OCI-LY7 (cell line): ENCODE measurements around the gene DNAH9. TPM values are rescaled to one million over a fixed set of nuclear protein-coding genes. Genes with fewer than 3 reads are reported as not detected.

ENCODE experiments used
- BruUV-seq: library from RNA; stranded (reverse); fragments of 400-500 nt; replicated peaks from 2 replicates; lab custom pipeline; 2021; lab: Mats Ljungman, UMichigan
- CTCF ChIA-PET: fragments of 300-600 bp; sonication (Branson Sonifier 250); formaldehyde crosslinking; loops from one replicate; lab custom pipeline; 2022; ENCODE audit warnings: antibody characterized with exemption; ENCODE audit not compliant: unreplicated experiment; lab: Charles Lee
- POLR2A ChIA-PET: fragments of 300-600 bp; sonication (Branson Sonifier 250); formaldehyde crosslinking; loops from one replicate; lab custom pipeline; 2022; ENCODE audit warnings: antibody characterized with exemption; lab: Charles Lee
- DNase-seq: peaks from one replicate; pipeline ENCODE4 v3.0.0-alpha.2; 2015; ENCODE audit warnings: low spot score
- H2AFZ ChIP-seq: fragments of 200-600 bp; sonication (generic), shearing (Covaris generic); 2 replicates; pipeline ENCODE4 v1.6.1; 2014; ENCODE audit warnings: mild to moderate bottlenecking, antibody characterized with exemption, low read length, moderate library complexity
- H3K27ac ChIP-seq: fragments of 200-600 bp; sonication (generic); 2 replicates; pipeline ENCODE4 v1.5.1; 2014; ENCODE audit warnings: mixed run types, low read depth, mild to moderate bottlenecking, moderate library complexity, low read length, inconsistent platforms; ENCODE audit not compliant: poor library complexity, severe bottlenecking
- H3K36me3 ChIP-seq: fragments of 200-600 bp; sonication (generic); 2 replicates; pipeline ENCODE4 v1.6.1; 2014; ENCODE audit warnings: mild to moderate bottlenecking, antibody characterized with exemption, low read length, moderate library complexity, mixed read lengths; ENCODE audit not compliant: insufficient read depth
- H3K4me1 ChIP-seq: fragments of 200-600 bp; sonication (generic); 2 replicates; pipeline ENCODE4 v1.5.1; 2014; ENCODE audit warnings: mild to moderate bottlenecking, low read length; ENCODE audit not compliant: insufficient read depth, poor library complexity, severe bottlenecking
- H3K4me2 ChIP-seq: fragments of 200-600 bp; sonication (generic); 2 replicates; pipeline ENCODE4 v1.6.1; 2014; ENCODE audit warnings: mild to moderate bottlenecking, low read length
- H3K4me3 ChIP-seq: fragments of 200-600 bp; sonication (generic); 2 replicates; pipeline ENCODE4 v1.5.1; 2014; ENCODE audit warnings: mild to moderate bottlenecking, low read depth, low read length; ENCODE audit not compliant: poor library complexity, severe bottlenecking
- H3K79me2 ChIP-seq: fragments of 200-600 bp; sonication (generic); 2 replicates; pipeline ENCODE4 v1.6.1; 2016; ENCODE audit warnings: low read depth, mild to moderate bottlenecking, low read length, moderate library complexity, mixed read lengths; ENCODE audit not compliant: insufficient read depth
- H3K9me2 ChIP-seq: fragments of 200-600 bp; sonication (generic); 2 replicates; pipeline ENCODE4 v1.6.1; 2016; ENCODE audit warnings: mild to moderate bottlenecking, low read length, mixed read lengths; ENCODE audit not compliant: insufficient read depth
- H3K9me3 ChIP-seq: fragments of 200-600 bp; sonication (generic); 2 replicates; pipeline ENCODE4 v1.6.1; 2014; ENCODE audit warnings: mild to moderate bottlenecking, mixed run types, low read length, mixed read lengths
- H4K20me1 ChIP-seq: fragments of 200-600 bp; sonication (generic); 2 replicates; pipeline ENCODE4 v1.6.1; 2014; ENCODE audit warnings: mild to moderate bottlenecking, antibody characterized with exemption, low read length, moderate library complexity, mixed read lengths; ENCODE audit not compliant: insufficient read depth
- EZH2phosphoT487 ChIP-seq: fragments of 200-600 bp; sonication (generic); IDR thresholded peaks from 2 replicates; pipeline ENCODE4 v1.6.1; 2018; ENCODE audit warnings: low read depth, borderline replicate concordance, mild to moderate bottlenecking, mixed run types, antibody characterized with exemption, low read length, moderate library complexity, mixed read lengths
- intact Hi-C: fragments of 100-400 bp; cut with micrococcal nuclease; formaldehyde crosslinking; loops from one replicate; pipeline ENCODE4 v1.10.0; 2022; ENCODE audit not compliant: unreplicated experiment
- total RNA-seq, 2 experiments: library from RNA; depleted of rRNA in 1 of 2; stranded (reverse); fragments of >200 nt in 1 of 2; shearing (Covaris generic) in 1 of 2; gene quantifications; 2 replicates each; pipeline ENCODE4 v1.2.3, GENCODE V29; 2014 to 2022
- TF ChIP-seq, protein P1 (sequence below): fragments of 200-600 bp; sonication (generic); conservative IDR thresholded peaks from 2 replicates; pipeline ENCODE4 v1.5.1; 2014; ENCODE audit warnings: mild to moderate bottlenecking, antibody characterized with exemption, low read length, moderate library complexity, mixed read lengths

DNAH9 gene
- total RNA-seq, 2 experiments from 2014 or later, result not detected

DNA sequence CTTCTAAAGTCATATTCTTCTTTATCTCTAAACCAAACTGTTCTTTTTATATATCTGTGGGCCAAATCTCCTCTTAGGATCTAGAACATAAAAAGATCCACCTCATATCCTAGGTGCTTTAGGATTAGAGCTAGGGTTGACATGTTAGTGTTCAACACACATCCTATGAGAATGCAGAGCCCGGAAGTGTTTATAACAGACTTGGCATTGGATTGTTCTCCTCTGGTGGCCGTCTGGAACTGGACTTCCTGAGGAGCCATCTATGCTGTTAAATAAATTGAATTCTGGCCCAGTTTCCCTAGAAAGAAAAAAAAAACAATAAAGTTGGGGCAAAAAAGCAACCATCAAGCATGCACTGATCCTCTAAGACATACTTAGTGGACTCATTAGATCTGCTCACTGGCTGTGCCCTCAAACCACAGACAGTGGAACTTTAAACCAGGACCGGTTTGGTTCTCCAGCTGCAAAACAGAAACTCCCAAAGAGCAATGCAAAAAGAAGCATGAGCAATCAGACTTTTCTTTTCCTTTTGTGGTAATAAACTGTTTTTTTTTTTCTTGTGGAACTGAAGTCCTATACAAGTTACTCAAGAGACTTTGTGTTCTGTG, 216.5 kb downstream of the DNAH9 start:
- DNase-seq, result no peak
- Histone ChIP-seq H3K4me3 (no peak overlapping the region), H3K36me3 (no peaks in the 10 kb centered on the region), H3K4me1 (no peaks in the 10 kb centered on the region), H2AFZ (no peak overlapping the region), H3K9me3 (no peaks in the 10 kb centered on the region), H3K79me2 (no peaks in the 10 kb centered on the region), H4K20me1 (no peaks in the 10 kb centered on the region), H3K4me2 (no peak overlapping the region), H3K9me2 (no peaks in the 10 kb centered on the region), H3K27ac (no peak overlapping the region)
- ChIA-PET POLR2A (interaction anchor here (0.7 kb wide), 1 partner anchor 147 kb away, joined by 3 read pairs; no protein-coding TSS in a partner anchor), CTCF (no interaction called here)
- TF ChIP-seq EZH2phosphoT487, result no peak
- TF ChIP-seq, protein P1, sequence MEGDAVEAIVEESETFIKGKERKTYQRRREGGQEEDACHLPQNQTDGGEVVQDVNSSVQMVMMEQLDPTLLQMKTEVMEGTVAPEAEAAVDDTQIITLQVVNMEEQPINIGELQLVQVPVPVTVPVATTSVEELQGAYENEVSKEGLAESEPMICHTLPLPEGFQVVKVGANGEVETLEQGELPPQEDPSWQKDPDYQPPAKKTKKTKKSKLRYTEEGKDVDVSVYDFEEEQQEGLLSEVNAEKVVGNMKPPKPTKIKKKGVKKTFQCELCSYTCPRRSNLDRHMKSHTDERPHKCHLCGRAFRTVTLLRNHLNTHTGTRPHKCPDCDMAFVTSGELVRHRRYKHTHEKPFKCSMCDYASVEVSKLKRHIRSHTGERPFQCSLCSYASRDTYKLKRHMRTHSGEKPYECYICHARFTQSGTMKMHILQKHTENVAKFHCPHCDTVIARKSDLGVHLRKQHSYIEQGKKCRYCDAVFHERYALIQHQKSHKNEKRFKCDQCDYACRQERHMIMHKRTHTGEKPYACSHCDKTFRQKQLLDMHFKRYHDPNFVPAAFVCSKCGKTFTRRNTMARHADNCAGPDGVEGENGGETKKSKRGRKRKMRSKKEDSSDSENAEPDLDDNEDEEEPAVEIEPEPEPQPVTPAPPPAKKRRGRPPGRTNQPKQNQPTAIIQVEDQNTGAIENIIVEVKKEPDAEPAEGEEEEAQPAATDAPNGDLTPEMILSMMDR, result no peak
- BruUV-seq, result no TSS peak
- intact Hi-C loops, result no loop called here

DNA sequence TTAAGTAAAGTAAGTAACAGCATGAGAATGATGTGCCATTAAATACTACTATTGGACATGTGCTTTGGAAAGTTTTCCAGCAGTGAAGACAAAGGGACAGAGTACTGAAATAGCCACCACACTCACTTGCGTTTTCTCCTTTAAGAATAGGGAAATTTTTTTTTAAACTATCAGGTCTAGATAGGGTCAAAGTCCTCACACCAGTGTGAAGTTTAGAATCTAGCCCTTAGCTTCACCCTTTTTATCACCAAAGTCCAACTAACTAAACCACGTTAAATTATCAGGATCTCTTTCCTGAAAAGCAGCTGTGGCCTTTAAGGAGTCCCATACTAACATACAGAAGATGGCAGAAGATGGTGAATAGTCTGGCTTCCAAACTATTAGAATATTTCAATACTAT, 218.1 kb downstream of the DNAH9 start:
- ChIA-PET CTCF (no interaction called here), POLR2A (no interaction called here)
- H3K9me2 ChIP-seq, result no peaks in the 10 kb centered on the region
- BruUV-seq, result no TSS peak
- intact Hi-C loops, result no loop called here
- H3K4me2 ChIP-seq, result no peak overlapping the region
- no peak overlapping the region for H3K27ac ChIP-seq
- no peaks in the 10 kb centered on the region for H3K79me2 ChIP-seq
- TF ChIP-seq, protein P1, result no peak
- TF ChIP-seq EZH2phosphoT487, result no peak
- no peaks in the 10 kb centered on the region for H3K36me3 ChIP-seq
- no peaks in the 10 kb centered on the region for H3K4me1 ChIP-seq
- no peak overlapping the region for H2AFZ ChIP-seq
- no peaks in the 10 kb centered on the region for H3K9me3 ChIP-seq
- H3K4me3 ChIP-seq, result no peak overlapping the region
- no peak for DNase-seq
- H4K20me1 ChIP-seq, result no peaks in the 10 kb centered on the region

DNA sequence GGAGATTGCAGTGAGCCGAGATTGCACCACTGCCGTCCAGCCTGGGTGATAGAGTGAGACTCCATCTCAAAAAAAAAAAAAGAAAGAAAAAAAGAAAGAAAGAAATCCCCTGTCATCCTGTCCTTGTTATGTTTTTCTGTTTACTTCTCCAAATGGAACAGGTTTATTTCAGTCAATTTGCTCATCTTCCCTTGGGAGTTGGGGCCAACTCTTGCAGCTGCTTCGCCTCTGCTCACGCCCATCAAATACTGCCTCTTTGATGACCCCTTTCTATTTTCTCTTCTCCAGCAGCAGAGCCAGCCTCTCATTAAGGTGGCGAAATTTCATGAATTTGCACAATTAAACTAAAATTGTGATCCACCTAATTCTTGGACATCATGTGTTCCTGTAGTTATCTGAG, 225.6 kb downstream of the DNAH9 start:
- Histone ChIP-seq H3K27ac (no peak overlapping the region), H3K9me2 (no peaks in the 10 kb centered on the region), H3K4me2 (no peak overlapping the region), H2AFZ (no peak overlapping the region), H3K36me3 (no peaks in the 10 kb centered on the region), H3K79me2 (no peaks in the 10 kb centered on the region), H3K4me1 (no peaks in the 10 kb centered on the region), H3K4me3 (no peak overlapping the region), H3K9me3 (no peaks in the 10 kb centered on the region), H4K20me1 (no peaks in the 10 kb centered on the region)
- no peak for DNase-seq
- BruUV-seq, result no TSS peak
- TF ChIP-seq EZH2phosphoT487, result no peak
- TF ChIP-seq, protein P1, result no peak
- ChIA-PET POLR2A (no interaction called here), CTCF (no interaction called here)
- intact Hi-C loops, result no loop called here
